IMR-90 (cell line): Measurements from ENCODE around the gene KRT37.

Experiments
- BHLHE40 ChIP-seq: fragments of 150-350 bp; IDR thresholded peaks from 2 replicates; pipeline ENCODE4 v1.6.1; 2016; ENCODE audit warnings: mild to moderate bottlenecking, low read depth, low read length
- CHD1 ChIP-seq: IDR thresholded peaks from 2 replicates; pipeline ENCODE4 v1.6.1; 2012; ENCODE audit warnings: low read depth, low read length, improper control_type of control experiment
- POLR2A ChIP-seq: IDR thresholded peaks from 2 replicates; pipeline ENCODE4 v1.6.1; 2012; ENCODE audit warnings: mild to moderate bottlenecking, low read depth, low read length
- RAD21 ChIP-seq: IDR thresholded peaks from 2 replicates; pipeline ENCODE4 v1.6.1; 2012; ENCODE audit warnings: low read length, improper control_type of control experiment
- RCOR1 ChIP-seq: IDR thresholded peaks from 2 replicates; pipeline ENCODE4 v1.6.1; 2012; ENCODE audit warnings: mild to moderate bottlenecking, low read length, improper control_type of control experiment; ENCODE audit not compliant: insufficient replicate concordance
- RFX5 ChIP-seq: IDR thresholded peaks from 2 replicates; pipeline ENCODE4 v1.8.0; 2012; ENCODE audit warnings: low read depth, mild to moderate bottlenecking, low read length, moderate library complexity
- USF2 ChIP-seq: fragments of 150-350 bp; IDR thresholded peaks from 2 replicates; pipeline ENCODE4 v1.6.1; 2017; ENCODE audit warnings: mild to moderate bottlenecking, antibody characterized with exemption, low read length, low read depth
- TF ChIP-seq, protein P1 (sequence below): conservative IDR thresholded peaks from 2 replicates; pipeline ENCODE4 v1.5.1; 2012; ENCODE audit warnings: mild to moderate bottlenecking, low read depth, low read length, improper control_type of control experiment
- TF ChIP-seq, protein P2 (sequence below): fragments of 150-350 bp; IDR thresholded peaks from 2 replicates; pipeline ENCODE4 v1.6.1; 2016; ENCODE audit warnings: low read depth, mild to moderate bottlenecking, low read length, moderate library complexity, borderline replicate concordance

- TF ChIP-seq, protein P1, sequence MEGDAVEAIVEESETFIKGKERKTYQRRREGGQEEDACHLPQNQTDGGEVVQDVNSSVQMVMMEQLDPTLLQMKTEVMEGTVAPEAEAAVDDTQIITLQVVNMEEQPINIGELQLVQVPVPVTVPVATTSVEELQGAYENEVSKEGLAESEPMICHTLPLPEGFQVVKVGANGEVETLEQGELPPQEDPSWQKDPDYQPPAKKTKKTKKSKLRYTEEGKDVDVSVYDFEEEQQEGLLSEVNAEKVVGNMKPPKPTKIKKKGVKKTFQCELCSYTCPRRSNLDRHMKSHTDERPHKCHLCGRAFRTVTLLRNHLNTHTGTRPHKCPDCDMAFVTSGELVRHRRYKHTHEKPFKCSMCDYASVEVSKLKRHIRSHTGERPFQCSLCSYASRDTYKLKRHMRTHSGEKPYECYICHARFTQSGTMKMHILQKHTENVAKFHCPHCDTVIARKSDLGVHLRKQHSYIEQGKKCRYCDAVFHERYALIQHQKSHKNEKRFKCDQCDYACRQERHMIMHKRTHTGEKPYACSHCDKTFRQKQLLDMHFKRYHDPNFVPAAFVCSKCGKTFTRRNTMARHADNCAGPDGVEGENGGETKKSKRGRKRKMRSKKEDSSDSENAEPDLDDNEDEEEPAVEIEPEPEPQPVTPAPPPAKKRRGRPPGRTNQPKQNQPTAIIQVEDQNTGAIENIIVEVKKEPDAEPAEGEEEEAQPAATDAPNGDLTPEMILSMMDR: no peak
- TF ChIP-seq RAD21 (no peak), POLR2A (no peak), RFX5 (no peak), USF2 (no peak), BHLHE40 (no peak), RCOR1 (no peak), CHD1 (no peak)
- TF ChIP-seq, protein P2, sequence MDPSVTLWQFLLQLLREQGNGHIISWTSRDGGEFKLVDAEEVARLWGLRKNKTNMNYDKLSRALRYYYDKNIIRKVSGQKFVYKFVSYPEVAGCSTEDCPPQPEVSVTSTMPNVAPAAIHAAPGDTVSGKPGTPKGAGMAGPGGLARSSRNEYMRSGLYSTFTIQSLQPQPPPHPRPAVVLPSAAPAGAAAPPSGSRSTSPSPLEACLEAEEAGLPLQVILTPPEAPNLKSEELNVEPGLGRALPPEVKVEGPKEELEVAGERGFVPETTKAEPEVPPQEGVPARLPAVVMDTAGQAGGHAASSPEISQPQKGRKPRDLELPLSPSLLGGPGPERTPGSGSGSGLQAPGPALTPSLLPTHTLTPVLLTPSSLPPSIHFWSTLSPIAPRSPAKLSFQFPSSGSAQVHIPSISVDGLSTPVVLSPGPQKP: no peak
Measured at GRCh38 chr17:41413353-41413957, 10.9 kb downstream of the KRT37 start.
